Endothelial cell (in vitro differentiated cells): ENCODE data around the gene UEVLD. TPM values are rescaled to one million over a fixed set of nuclear protein-coding genes. Genes with fewer than 3 reads are reported as not detected.

ENCODE experiments used
- DNase-seq: peaks from one replicate; pipeline ENCODE4 v3.0.0; 2021; ENCODE audit warnings: low spot score
- H3K27ac Mint-ChIP-seq: one replicate; pipeline ENCODE4 v1.8.0; 2021; ENCODE audit warnings: mixed read lengths, inconsistent platforms; ENCODE audit not compliant: unreplicated experiment
- H3K27me3 Mint-ChIP-seq: one replicate; pipeline ENCODE4 v1.8.0; 2021; ENCODE audit warnings: mild to moderate bottlenecking, moderate library complexity, mixed read lengths, inconsistent platforms; ENCODE audit not compliant: unreplicated experiment
- H3K36me3 Mint-ChIP-seq: one replicate; pipeline ENCODE4 v1.8.0; 2021; ENCODE audit warnings: mild to moderate bottlenecking, low read depth, mixed read lengths, inconsistent platforms; ENCODE audit not compliant: unreplicated experiment
- H3K4me1 Mint-ChIP-seq: one replicate; pipeline ENCODE4 v1.8.0; 2021; ENCODE audit warnings: mild to moderate bottlenecking, mixed read lengths, inconsistent platforms; ENCODE audit not compliant: unreplicated experiment
- H3K4me3 Mint-ChIP-seq: one replicate; pipeline ENCODE4 v1.8.0; 2021; ENCODE audit warnings: mild to moderate bottlenecking, mixed read lengths, inconsistent platforms; ENCODE audit not compliant: unreplicated experiment
- H3K9me3 Mint-ChIP-seq: one replicate; pipeline ENCODE4 v1.8.0; 2021; ENCODE audit warnings: mixed read lengths, inconsistent platforms; ENCODE audit not compliant: unreplicated experiment
- CTCF ChIP-seq: fragments of 200-600 bp; sonication (generic); IDR thresholded peaks from one replicate; pipeline ENCODE4 v1.5.0; 2021; ENCODE audit warnings: antibody characterized with exemption; ENCODE audit not compliant: unreplicated experiment
- total RNA-seq: library from RNA; stranded (reverse); fragmentation: NEBNext Ultra II Directional; extraction: Animal tissue kit (Norgen Biotek cat#: 25700); gene quantifications from one replicate; pipeline ENCODE4 v1.2.1, GENCODE V29; 2021; ENCODE audit not compliant: unreplicated experiment

UEVLD gene
- total RNA-seq, 1 donor from 2014 or later: 13.2 TPM

- H3K36me3 Mint-ChIP-seq: peaks cover 9% of the 10 kb centered on the region
- H3K27ac Mint-ChIP-seq: no peak overlapping the region
- H3K27me3 Mint-ChIP-seq: no peaks in the 10 kb centered on the region
- H3K4me3 Mint-ChIP-seq: no peak overlapping the region
- no peaks in the 10 kb centered on the region for H3K9me3 Mint-ChIP-seq
- TF ChIP-seq CTCF: no peak
- DNase-seq: no peak
- H3K4me1 Mint-ChIP-seq: no peaks in the 10 kb centered on the region
These were observed 98.2 kb downstream of the UEVLD start for GRCh38 chr11:18490319-18490718.

GRCh38 chr11:18485913-18486528, 102.5 kb downstream of the UEVLD start:
- Mint-ChIP-seq H3K4me1 (no peaks in the 10 kb centered on the region), H3K36me3 (peaks cover 29% of the 10 kb centered on the region), H3K27ac (no peak overlapping the region), H3K27me3 (peaks cover 2% of the 10 kb centered on the region), H3K4me3 (no peak overlapping the region), H3K9me3 (no peaks in the 10 kb centered on the region)
- DNase-seq: no peak
- TF ChIP-seq CTCF: no peak

Other genes with a start within 250 kb of the UEVLD start
- gene LDHA, start 194.2 kb downstream of the UEVLD start, total RNA-seq: 74.0 TPM
- gene LDHC, start 176.4 kb downstream of the UEVLD start, total RNA-seq: not detected
- not detected for gene LDHAL6A, start 132.9 kb downstream of the UEVLD start, total RNA-seq
- 47.4 TPM for gene TSG101, start 61.8 kb downstream of the UEVLD start, total RNA-seq
- gene MISFA, start 11.1 kb upstream of the UEVLD start, total RNA-seq: 2.8 TPM
- 19.9 TPM for gene SPTY2D1, start 45.6 kb upstream of the UEVLD start, total RNA-seq
- 3.9 TPM for gene TMEM86A, start 110.0 kb upstream of the UEVLD start, total RNA-seq
- 0.74 TPM for gene IGSF22, start 137.5 kb upstream of the UEVLD start, total RNA-seq
- gene PTPN5, start 203.1 kb upstream of the UEVLD start, total RNA-seq: 16.4 TPM